Transverse colon (tissue), 4 donors: ENCODE data around the gene AIRE. TPM values are rescaled to one million over a fixed set of nuclear protein-coding genes. Genes with fewer than 3 reads are reported as not detected.

Experiments
- DNase-seq: peaks from one replicate; pipeline ENCODE4 v3.0.0-alpha.2; 2019
- H3K27ac ChIP-seq, 4 donors: fragments of 200-600 bp; sonication (generic); 2 replicates each; pipeline ENCODE4 v1.5.1; 2016 to 2018; ENCODE audit warnings: inconsistent platforms in 4 of 4
- H3K27me3 ChIP-seq: fragments of 200-600 bp; sonication (generic); 2 replicates; pipeline ENCODE4 v1.5.1; 2017; ENCODE audit warnings: inconsistent platforms
- H3K36me3 ChIP-seq, 4 donors: fragments of 200-600 bp; sonication (generic); 2 replicates each; pipeline ENCODE4 v1.5.1; 2017 to 2019; ENCODE audit warnings: inconsistent platforms in 4 of 4
- H3K4me1 ChIP-seq, 4 donors: fragments of 200-600 bp; sonication (generic); 2 replicates each; pipeline ENCODE4 v1.5.1; 2017 to 2020; ENCODE audit warnings: inconsistent platforms in 4 of 4
- H3K4me3 ChIP-seq, 4 donors: fragments of 200-600 bp; sonication (generic); 1 replicate in 1 of 4; 2 replicates in 3 of 4; pipeline versions ENCODE4 v1.5.1 to v1.6.1; 2017 to 2019; ENCODE audit warnings: inconsistent platforms in 4 of 4
- H3K9me3 ChIP-seq, 2 donors: fragments of 200-600 bp; sonication (generic); 2 replicates each; pipeline ENCODE4 v1.5.1; 2017 to 2019; ENCODE audit warnings: inconsistent platforms in 2 of 2
- EP300 ChIP-seq: sonication (generic); formaldehyde crosslinking; IDR thresholded peaks from one replicate; pipeline ENCODE4 v1.6.1; 2017; ENCODE audit warnings: antibody characterized with exemption, low read depth
- POLR2A ChIP-seq: fragments of 450-650 bp; IDR thresholded peaks from one replicate; pipeline ENCODE4 v1.6.1; 2016; ENCODE audit warnings: antibody characterized with exemption, mild to moderate bottlenecking, moderate library complexity
- POLR2AphosphoS5 ChIP-seq, 3 donors: sonication (generic); formaldehyde crosslinking; IDR thresholded peaks; one replicate each; pipeline ENCODE4 v1.6.1; 2016; ENCODE audit warnings: antibody characterized with exemption in 3 of 3
- WGBS, 2 donors: methylation state at CpG; one replicate each; pipeline ENCODE4 v1.1.5; 2018; ENCODE audit warnings: low coverage in 1 of 2; 5-methylcytosine and 5-hydroxymethylcytosine counted together
- in situ Hi-C, 4 donors: fragments of 200-750 bp; cut with MboI; loops; one replicate each; pipeline versions ENCODE4 v1.15.0 to v1.15.1; 2017; ENCODE audit warnings: low sequenced_read_pairs in 3 of 4, low pct_ligation_motif_present in 1 of 4, low pct_unique_long_range_greater_than_20kb in 1 of 4
- intact Hi-C: fragments of 100-400 bp; cut with DNase I; formaldehyde crosslinking; loops from one replicate; pipeline ENCODE4 v1.15.1; 2023; ENCODE audit warnings: low total_unique reads
- total RNA-seq, 4 donors: library from RNA; depleted of rRNA; stranded (reverse); fragments of >200 nt; gene quantifications; one replicate each; pipeline ENCODE4 v1.1.0, GENCODE V29; 2016
- TF ChIP-seq, protein P1 (sequence below), 5 experiments: fragments of 200-600 bp in 3 of 5; fragments of 450-650 bp in 2 of 5; sonication (generic) in 3 of 5; IDR thresholded peaks; 1 replicate in 2 of 5; 2 replicates in 3 of 5; pipeline ENCODE4 v1.5.1; 2016 to 2017; ENCODE audit warnings: antibody characterized with exemption in 5 of 5, inconsistent platforms in 3 of 5, mild to moderate bottlenecking in 2 of 5, moderate library complexity in 1 of 5

AIRE gene
- total RNA-seq, 4 donors from 2014 or later: not detected

DNA sequence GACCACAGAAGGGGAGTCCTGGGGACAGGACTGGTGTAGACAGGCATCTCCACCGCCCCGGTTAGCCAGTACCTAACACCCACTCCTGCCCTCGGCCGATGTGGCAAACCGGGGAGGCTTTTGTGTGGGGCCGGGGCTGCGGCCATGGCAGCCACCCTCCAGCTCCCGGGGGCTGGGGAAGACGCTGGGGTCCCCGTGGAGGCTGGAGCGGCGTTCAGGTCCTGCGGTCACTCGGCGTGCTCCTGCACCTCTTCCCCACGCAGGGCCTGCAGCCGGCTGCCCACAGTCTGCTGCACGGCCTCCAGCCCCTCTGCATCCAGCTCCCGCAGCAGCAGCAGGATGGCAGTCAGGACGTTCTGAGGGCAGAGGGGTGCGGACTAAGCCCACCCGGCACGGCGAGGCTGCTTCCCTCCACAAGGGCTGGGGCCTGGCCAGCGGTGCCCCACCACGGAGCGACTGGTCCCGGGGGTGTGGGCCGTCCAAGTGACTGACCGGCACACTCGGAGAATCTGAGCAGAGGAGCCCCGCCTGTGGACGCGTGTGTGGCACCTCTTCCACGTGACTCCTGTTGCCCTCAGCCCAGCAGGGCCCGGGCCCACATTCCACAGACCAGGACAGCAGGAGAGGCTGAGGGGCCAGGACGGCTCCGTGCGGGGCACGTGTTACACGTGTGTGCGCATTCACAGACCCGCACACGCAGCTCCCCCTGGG lies 44.5 kb downstream of the AIRE start:
- in situ Hi-C loops: no loop called here

DNA sequence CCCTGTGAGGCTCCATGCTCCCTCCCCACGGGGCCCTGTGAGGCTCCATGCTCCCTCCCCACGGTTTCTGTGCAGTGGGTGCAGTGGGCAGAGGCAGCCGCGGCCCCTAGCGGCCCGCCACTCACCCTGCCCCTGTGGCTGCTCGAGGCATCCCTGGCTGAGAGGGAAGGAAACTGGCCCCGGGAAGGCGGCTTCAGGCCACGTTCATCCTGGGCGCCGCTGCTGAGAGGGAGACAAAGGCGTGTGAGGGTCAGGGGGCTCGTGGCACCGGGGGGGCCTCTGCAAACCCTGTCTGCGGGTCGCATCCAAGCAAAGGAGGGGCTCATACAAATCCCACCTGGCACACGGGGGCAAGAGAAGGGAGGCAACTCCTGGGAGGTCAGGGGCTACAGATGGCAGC lies 45.0 kb downstream of the AIRE start:
- intact Hi-C loops (loop anchor here (10.0 kb wide), 1 partner anchor 124 kb away; the partner anchor contains the start of gene LRRC3), in situ Hi-C loops (no loop called here)
- Histone ChIP-seq H3K27ac (no peak overlapping the region), H3K27me3 (no peaks in the 10 kb centered on the region), H3K9me3 (no peaks in the 10 kb centered on the region), H3K4me1 (no peaks in the 10 kb centered on the region), H3K36me3 (peaks cover 0 to 4% (median 0%) of the 10 kb centered on the region in 4 donors), H3K4me3 (no peak overlapping the region)
- WGBS, 2 donors: 87% methylated on average over 17 of the region's 18 CpGs; no CpG with 5 or more reads in 1 of the 2 donors
- no peak for TF ChIP-seq POLR2AphosphoS5 (IDR thresholded peaks at IDR 0.05)
- no peak for TF ChIP-seq EP300
- TF ChIP-seq, protein P1, sequence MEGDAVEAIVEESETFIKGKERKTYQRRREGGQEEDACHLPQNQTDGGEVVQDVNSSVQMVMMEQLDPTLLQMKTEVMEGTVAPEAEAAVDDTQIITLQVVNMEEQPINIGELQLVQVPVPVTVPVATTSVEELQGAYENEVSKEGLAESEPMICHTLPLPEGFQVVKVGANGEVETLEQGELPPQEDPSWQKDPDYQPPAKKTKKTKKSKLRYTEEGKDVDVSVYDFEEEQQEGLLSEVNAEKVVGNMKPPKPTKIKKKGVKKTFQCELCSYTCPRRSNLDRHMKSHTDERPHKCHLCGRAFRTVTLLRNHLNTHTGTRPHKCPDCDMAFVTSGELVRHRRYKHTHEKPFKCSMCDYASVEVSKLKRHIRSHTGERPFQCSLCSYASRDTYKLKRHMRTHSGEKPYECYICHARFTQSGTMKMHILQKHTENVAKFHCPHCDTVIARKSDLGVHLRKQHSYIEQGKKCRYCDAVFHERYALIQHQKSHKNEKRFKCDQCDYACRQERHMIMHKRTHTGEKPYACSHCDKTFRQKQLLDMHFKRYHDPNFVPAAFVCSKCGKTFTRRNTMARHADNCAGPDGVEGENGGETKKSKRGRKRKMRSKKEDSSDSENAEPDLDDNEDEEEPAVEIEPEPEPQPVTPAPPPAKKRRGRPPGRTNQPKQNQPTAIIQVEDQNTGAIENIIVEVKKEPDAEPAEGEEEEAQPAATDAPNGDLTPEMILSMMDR (IDR thresholded peaks at IDR 0.05): no peak
- no peak for TF ChIP-seq POLR2A
- no peak for DNase-seq

More for the DNA sequence above, 44.5 kb downstream of the AIRE start:
- H3K4me1 ChIP-seq: no peaks in the 10 kb centered on the region
- no peaks in the 10 kb centered on the region for H3K27me3 ChIP-seq
- H3K9me3 ChIP-seq: no peaks in the 10 kb centered on the region
- DNase-seq: no peak
- no peak overlapping the region for H3K27ac ChIP-seq
- H3K36me3 ChIP-seq: peaks cover 0 to under 1% (median 0%) of the 10 kb centered on the region in 4 donors
- TF ChIP-seq, protein P1 (IDR thresholded peaks at IDR 0.05): no peak
- TF ChIP-seq POLR2A (peak; percentile 14), EP300 (no peak), POLR2AphosphoS5 (IDR thresholded peaks at IDR 0.05) (peak in 1 of 3 donors; percentile 18)
- no peak overlapping the region for H3K4me3 ChIP-seq
- 74% methylated on average over 25 of the region's 44 CpGs; no CpG with 5 or more reads in 1 of the 2 donors for WGBS, 2 donors
- intact Hi-C loops: loop anchor here (10.0 kb wide), 1 partner anchor 125 kb away; the partner anchor contains the start of gene LRRC3

DNA sequence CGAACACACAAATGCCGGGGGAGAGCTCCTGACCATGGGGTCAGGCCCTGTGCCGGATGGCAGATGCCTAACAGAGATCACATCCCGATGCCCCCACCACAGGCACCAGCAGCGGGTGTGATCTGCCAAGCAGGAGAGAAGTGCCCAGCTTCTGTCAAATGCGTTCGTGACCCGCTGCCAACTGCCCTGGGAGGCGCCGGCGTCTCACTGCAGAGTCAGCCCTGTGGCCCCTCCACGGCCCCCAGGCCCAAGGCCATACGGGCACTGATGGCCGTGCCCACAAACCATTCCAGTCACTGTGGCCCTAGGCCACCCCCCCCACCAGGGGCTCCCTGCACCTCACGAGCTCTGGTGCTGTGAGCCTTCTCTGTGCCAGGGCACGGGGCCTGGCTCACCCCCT lies 45.5 kb downstream of the AIRE start:
- TF ChIP-seq EP300 (no peak), POLR2AphosphoS5 (IDR thresholded peaks at IDR 0.05) (no peak), POLR2A (no peak)
- TF ChIP-seq, protein P1 (IDR thresholded peaks at IDR 0.05): no peak
- no peak overlapping the region for H3K4me3 ChIP-seq
- intact Hi-C loops: loop anchor here (10.0 kb wide), 1 partner anchor 124 kb away; the partner anchor contains the start of gene LRRC3
- no peaks in the 10 kb centered on the region for H3K27me3 ChIP-seq
- in situ Hi-C loops: no loop called here
- no peaks in the 10 kb centered on the region for H3K4me1 ChIP-seq
- peaks cover 0 to 4% (median 0%) of the 10 kb centered on the region in 4 donors for H3K36me3 ChIP-seq
- H3K27ac ChIP-seq: no peak overlapping the region
- no peaks in the 10 kb centered on the region for H3K9me3 ChIP-seq
- DNase-seq: no peak
- 83% methylated on average over 10 of the region's 16 CpGs; no CpG with 5 or more reads in 1 of the 2 donors for WGBS, 2 donors

DNA sequence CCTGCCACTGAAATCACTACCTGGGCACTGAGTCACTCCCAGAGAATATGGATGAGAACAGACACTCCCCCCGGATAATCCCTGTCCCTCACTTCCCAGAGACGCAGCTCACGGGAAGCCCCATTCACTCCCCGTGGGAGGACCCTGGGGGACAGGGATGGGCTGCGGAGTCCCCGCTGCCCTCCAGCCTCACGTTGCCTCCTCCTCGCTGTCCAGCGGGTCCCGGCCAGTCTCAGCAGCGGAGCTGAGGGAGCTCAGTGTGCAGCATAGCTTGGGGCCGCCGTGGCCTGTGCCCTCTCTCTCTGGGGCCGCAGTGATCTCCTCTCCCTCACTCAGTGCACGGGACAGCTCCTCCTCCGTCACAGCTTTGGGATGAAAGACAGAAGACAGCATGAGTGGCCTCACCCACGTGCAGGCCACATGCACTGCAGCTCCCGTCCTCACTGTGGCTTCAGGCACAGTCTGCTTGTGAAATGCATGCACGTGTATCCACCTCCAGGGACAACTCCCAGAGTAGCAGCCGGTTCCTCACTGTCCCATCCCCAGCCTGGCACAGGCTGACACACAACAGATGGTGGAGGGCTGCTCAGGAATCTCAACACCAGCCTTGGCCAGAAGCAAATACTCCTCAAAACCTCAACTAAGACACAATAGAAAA lies 46.1 kb downstream of the AIRE start:
- no peak for DNase-seq
- intact Hi-C loops (loop anchor here (10.0 kb wide), 1 partner anchor 123 kb away; the partner anchor contains the start of gene LRRC3), in situ Hi-C loops (no loop called here)
- no peaks in the 10 kb centered on the region for H3K9me3 ChIP-seq
- H3K27me3 ChIP-seq: no peaks in the 10 kb centered on the region
- TF ChIP-seq POLR2AphosphoS5 (IDR thresholded peaks at IDR 0.05): peak in 1 of 3 donors; percentile 8
- no peak for TF ChIP-seq POLR2A
- WGBS, 2 donors: 77% methylated on average over 20 of the region's 20 CpGs; no CpG with 5 or more reads in 1 of the 2 donors
- H3K4me3 ChIP-seq: no peak overlapping the region
- no peak overlapping the region for H3K27ac ChIP-seq
- peaks cover 0 to 4% (median 0%) of the 10 kb centered on the region in 4 donors for H3K36me3 ChIP-seq
- no peaks in the 10 kb centered on the region for H3K4me1 ChIP-seq
